Caco-2 (cell line): ENCODE data around the gene MYBPC3. TPM values are rescaled to one million over a fixed set of nuclear protein-coding genes. Genes with fewer than 3 reads are reported as not detected.

Experiments used
- BruUV-seq: library from RNA; stranded (reverse); fragments of 400-500 nt; replicated peaks from 2 replicates; lab custom pipeline; 2021; lab: Mats Ljungman, UMichigan
- CTCF ChIA-PET: fragments of 300-600 bp; sonication (Branson Sonifier 250); formaldehyde crosslinking; loops from one replicate; lab custom pipeline; 2022; ENCODE audit warnings: antibody characterized with exemption; lab: Charles Lee
- POLR2A ChIA-PET: fragments of 300-600 bp; sonication (Branson Sonifier 250); formaldehyde crosslinking; loops from one replicate; lab custom pipeline; 2022; ENCODE audit warnings: antibody characterized with exemption; lab: Charles Lee
- DNase-seq, 2 experiments: peaks; one replicate each; pipeline versions ENCODE4 v3.0.0 to v3.0.0-alpha.2; 2020 to 2022
- H3K27me3 ChIP-seq: replicated peaks from 2 replicates; pipeline ENCODE4 v1.6.0; 2011; ENCODE audit warnings: low read length; ENCODE audit not compliant: control insufficient read depth, insufficient read depth
- H3K36me3 ChIP-seq: 2 replicates; pipeline ENCODE4 v1.5.1; 2011; ENCODE audit warnings: low read length; ENCODE audit not compliant: control insufficient read depth, insufficient read depth
- H3K4me1 ChIP-seq: fragments of 250-450 bp; sonication (Bioruptor Pico); 2 replicates; pipeline ENCODE4 v1.5.1; 2020; ENCODE audit warnings: mild to moderate bottlenecking
- H3K4me3 ChIP-seq: 2 replicates; pipeline ENCODE4 v1.5.1; 2011; ENCODE audit warnings: low read depth, mild to moderate bottlenecking, control low read depth, low read length
- H3K9me3 ChIP-seq: fragments of 250-450 bp; sonication (Bioruptor Pico); 2 replicates; pipeline ENCODE4 v1.5.1; 2020; ENCODE audit warnings: mild to moderate bottlenecking, moderate library complexity
- H3K27ac Mint-ChIP-seq: one replicate; pipeline ENCODE4 v1.8.0; 2022; ENCODE audit warnings: mixed read lengths; ENCODE audit not compliant: unreplicated experiment
- H3K27me3 Mint-ChIP-seq: one replicate; pipeline ENCODE4 v1.8.0; 2022; ENCODE audit warnings: mixed read lengths; ENCODE audit not compliant: insufficient read depth, unreplicated experiment
- H3K36me3 Mint-ChIP-seq: one replicate; pipeline ENCODE4 v1.8.0; 2022; ENCODE audit warnings: mild to moderate bottlenecking, mixed read lengths; ENCODE audit not compliant: insufficient read depth, unreplicated experiment
- H3K4me1 Mint-ChIP-seq: one replicate; pipeline ENCODE4 v1.8.0; 2022; ENCODE audit warnings: low read depth, mixed read lengths; ENCODE audit not compliant: unreplicated experiment
- H3K4me3 Mint-ChIP-seq: one replicate; pipeline ENCODE4 v1.8.0; 2022; ENCODE audit warnings: mild to moderate bottlenecking, moderate library complexity, mixed read lengths; ENCODE audit not compliant: unreplicated experiment
- H3K9me3 Mint-ChIP-seq: one replicate; pipeline ENCODE4 v1.8.0; 2022; ENCODE audit warnings: mixed read lengths; ENCODE audit not compliant: unreplicated experiment
- intact Hi-C: fragments of 100-400 bp; cut with micrococcal nuclease; formaldehyde crosslinking; loops from one replicate; pipeline ENCODE4 v1.10.0; 2022; ENCODE audit not compliant: unreplicated experiment
- total RNA-seq: library from RNA; stranded (reverse); gene quantifications from 2 replicates; pipeline ENCODE4 v1.2.3, GENCODE V29; 2022
- TF ChIP-seq, protein P1 (sequence below), 2 experiments: fragments of 200-600 bp in 1 of 2; IDR thresholded peaks; 1 replicate in 1 of 2; 2 replicates in 1 of 2; pipeline versions ENCODE4 v1.5.1 to v1.8.0; 2011 to 2022; ENCODE audit warnings: antibody characterized with exemption in 1 of 2, control low read depth in 1 of 2, inconsistent platforms in 1 of 2, low read depth in 1 of 2, low read length in 1 of 2, mild to moderate bottlenecking in 1 of 2, moderate library complexity in 1 of 2; ENCODE audit not compliant: insufficient read depth in 1 of 2, severe bottlenecking in 1 of 2, unreplicated experiment in 1 of 2

MYBPC3 gene
- total RNA-seq, 1 experiment from 2014 or later = not detected

DNA sequence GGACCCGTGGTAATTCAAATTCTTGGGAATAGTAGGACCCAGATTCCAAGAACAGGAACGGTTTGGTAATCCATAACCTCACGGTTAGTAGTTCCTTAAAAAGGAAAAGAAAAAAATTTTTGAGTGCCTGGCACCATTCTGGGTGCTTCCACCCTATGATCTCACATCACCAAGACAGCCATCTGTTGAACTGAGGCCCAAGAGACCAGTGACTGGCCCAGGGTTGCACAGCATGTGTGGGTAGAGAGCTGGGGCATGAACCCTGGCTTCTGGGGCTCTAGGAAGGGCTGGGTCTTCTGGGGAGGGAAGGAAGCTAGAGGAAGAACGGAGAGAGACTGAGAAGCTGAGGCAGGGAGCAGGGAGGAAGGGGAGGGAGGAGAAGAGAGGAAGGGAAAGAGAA lies 30.6 kb upstream of the MYBPC3 start:
- no peak overlapping the region for H3K27ac Mint-ChIP-seq
- H3K9me3 Mint-ChIP-seq = no peaks in the 10 kb centered on the region
- Histone ChIP-seq H3K27me3 (no peaks in the 10 kb centered on the region), H3K9me3 (no peaks in the 10 kb centered on the region), H3K4me3 (no peak overlapping the region), H3K4me1 (no peaks in the 10 kb centered on the region), H3K36me3 (no peaks in the 10 kb centered on the region)
- intact Hi-C loops = no loop called here
- H3K36me3 Mint-ChIP-seq = no peaks in the 10 kb centered on the region
- TF ChIP-seq, protein P1, sequence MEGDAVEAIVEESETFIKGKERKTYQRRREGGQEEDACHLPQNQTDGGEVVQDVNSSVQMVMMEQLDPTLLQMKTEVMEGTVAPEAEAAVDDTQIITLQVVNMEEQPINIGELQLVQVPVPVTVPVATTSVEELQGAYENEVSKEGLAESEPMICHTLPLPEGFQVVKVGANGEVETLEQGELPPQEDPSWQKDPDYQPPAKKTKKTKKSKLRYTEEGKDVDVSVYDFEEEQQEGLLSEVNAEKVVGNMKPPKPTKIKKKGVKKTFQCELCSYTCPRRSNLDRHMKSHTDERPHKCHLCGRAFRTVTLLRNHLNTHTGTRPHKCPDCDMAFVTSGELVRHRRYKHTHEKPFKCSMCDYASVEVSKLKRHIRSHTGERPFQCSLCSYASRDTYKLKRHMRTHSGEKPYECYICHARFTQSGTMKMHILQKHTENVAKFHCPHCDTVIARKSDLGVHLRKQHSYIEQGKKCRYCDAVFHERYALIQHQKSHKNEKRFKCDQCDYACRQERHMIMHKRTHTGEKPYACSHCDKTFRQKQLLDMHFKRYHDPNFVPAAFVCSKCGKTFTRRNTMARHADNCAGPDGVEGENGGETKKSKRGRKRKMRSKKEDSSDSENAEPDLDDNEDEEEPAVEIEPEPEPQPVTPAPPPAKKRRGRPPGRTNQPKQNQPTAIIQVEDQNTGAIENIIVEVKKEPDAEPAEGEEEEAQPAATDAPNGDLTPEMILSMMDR (IDR thresholded peaks at IDR 0.05; ENCODE audit: insufficient read depth in 1 of 2, low read depth in 1 of 2, low read length in 1 of 2, severe bottlenecking in 1 of 2, unreplicated experiment in 1 of 2) = no peak
- H3K27me3 Mint-ChIP-seq = no peaks in the 10 kb centered on the region
- no peak for DNase-seq
- BruUV-seq = no TSS peak
- H3K4me1 Mint-ChIP-seq = no peaks in the 10 kb centered on the region
- POLR2A ChIA-PET = no interaction called here
- CTCF ChIA-PET = no interaction called here
- H3K4me3 Mint-ChIP-seq = peak overlapping the region; percentile 19

DNA sequence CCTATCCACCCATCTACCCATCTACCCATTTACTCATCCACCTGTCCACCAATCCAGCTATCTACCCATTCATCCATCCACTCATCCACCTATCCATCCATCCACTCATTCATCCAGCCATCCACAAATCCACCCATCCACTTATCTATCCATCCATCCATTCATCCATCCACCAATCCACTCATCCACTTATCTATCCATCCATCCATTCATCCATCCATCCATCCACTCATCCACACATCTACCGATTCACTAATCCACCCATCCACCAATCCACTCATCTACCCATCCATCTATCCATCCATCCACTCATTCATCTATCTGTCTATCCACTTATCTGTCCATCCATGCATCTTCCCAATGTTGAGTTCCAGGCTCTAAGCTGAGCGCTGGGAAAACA lies 27.6 kb upstream of the MYBPC3 start:
- no peaks in the 10 kb centered on the region for H3K27me3 Mint-ChIP-seq
- H3K9me3 Mint-ChIP-seq = no peaks in the 10 kb centered on the region

DNA sequence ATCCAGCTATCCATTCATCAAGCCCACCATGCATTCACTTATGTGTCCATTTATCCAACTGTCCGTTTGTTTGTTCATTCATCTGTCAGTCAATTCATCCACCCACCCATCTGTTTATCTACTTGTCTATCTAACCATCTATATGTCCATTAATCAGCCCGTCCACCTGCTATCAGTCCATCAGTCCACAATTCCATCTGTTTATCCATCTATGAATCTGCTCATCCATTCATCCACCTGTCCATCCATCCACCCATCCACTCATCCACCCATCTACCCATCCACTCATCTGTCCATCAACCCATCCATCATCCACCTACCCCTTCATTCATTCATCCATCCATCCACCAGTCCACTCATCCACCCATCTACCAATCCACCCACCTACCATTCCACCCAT lies 26.8 kb upstream of the MYBPC3 start:
- H3K27me3 Mint-ChIP-seq = no peaks in the 10 kb centered on the region
- H3K27ac Mint-ChIP-seq = no peak overlapping the region
- ChIA-PET POLR2A (no interaction called here), CTCF (no interaction called here)
- no peak overlapping the region for H3K4me3 Mint-ChIP-seq
- intact Hi-C loops = loop anchor here (10.0 kb wide), 1 partner anchor 475 kb away; no protein-coding TSS in a partner anchor
- no peak for DNase-seq
- no peaks in the 10 kb centered on the region for H3K9me3 Mint-ChIP-seq
- Histone ChIP-seq H3K4me1 (peaks cover 2% of the 10 kb centered on the region; the same call in 1 of the 2 replicates), H3K36me3 (no peaks in the 10 kb centered on the region), H3K27me3 (no peaks in the 10 kb centered on the region), H3K4me3 (no peak overlapping the region), H3K9me3 (no peaks in the 10 kb centered on the region)
- no peaks in the 10 kb centered on the region for H3K4me1 Mint-ChIP-seq
- TF ChIP-seq, protein P1 (IDR thresholded peaks at IDR 0.05; ENCODE audit: insufficient read depth in 1 of 2, low read depth in 1 of 2, low read length in 1 of 2, severe bottlenecking in 1 of 2, unreplicated experiment in 1 of 2) = no peak
- no TSS peak for BruUV-seq
- no peaks in the 10 kb centered on the region for H3K36me3 Mint-ChIP-seq

More for the DNA sequence above, 27.6 kb upstream of the MYBPC3 start:
- Histone ChIP-seq H3K36me3 (no peaks in the 10 kb centered on the region), H3K4me3 (no peak overlapping the region), H3K27me3 (no peaks in the 10 kb centered on the region), H3K9me3 (no peaks in the 10 kb centered on the region), H3K4me1 (no peaks in the 10 kb centered on the region)
- H3K4me1 Mint-ChIP-seq = no peaks in the 10 kb centered on the region
- H3K4me3 Mint-ChIP-seq = no peak overlapping the region
- CTCF ChIA-PET = no interaction called here
- no peak overlapping the region for H3K27ac Mint-ChIP-seq
- intact Hi-C loops = no loop called here
- TF ChIP-seq, protein P1 (IDR thresholded peaks at IDR 0.05; ENCODE audit: insufficient read depth in 1 of 2, low read depth in 1 of 2, low read length in 1 of 2, severe bottlenecking in 1 of 2, unreplicated experiment in 1 of 2) = no peak
- POLR2A ChIA-PET = no interaction called here
- no peak for DNase-seq
- no TSS peak for BruUV-seq
- no peaks in the 10 kb centered on the region for H3K36me3 Mint-ChIP-seq
